A549 (cell line): ENCODE results near the gene ZNF710.

ENCODE experiments used
- EP300 ChIP-seq, 2 experiments: fragments of >200 bp; sonication (Bioruptor Twin); formaldehyde crosslinking; IDR thresholded peaks; 2 replicates in 1 of 2; 3 replicates in 1 of 2; pipeline ENCODE4 v1.6.1; 2016 to 2017
- HDAC2 ChIP-seq: fragments of 200-600 bp; sonication (generic); IDR thresholded peaks from 2 replicates; pipeline ENCODE4 v1.6.1; 2016
- HOXA7 ChIP-seq: fragments of 250-450 bp; sonication (Bioruptor Pico); IDR thresholded peaks from 2 replicates; pipeline ENCODE4 v1.5.0; 2020; ENCODE audit warnings: mild to moderate bottlenecking, moderate library complexity
- MAFK ChIP-seq: fragments of 450-650 bp; IDR thresholded peaks from 2 replicates; pipeline ENCODE4 v1.6.1; 2014; ENCODE audit not compliant: partially characterized antibody
- POLR2A ChIP-seq: IDR thresholded peaks from 2 replicates; pipeline ENCODE4 v1.6.1; 2012; ENCODE audit warnings: mild to moderate bottlenecking, low read length
- ZC3H11A ChIP-seq: fragments of 450-650 bp; IDR thresholded peaks from 2 replicates; pipeline ENCODE4 v1.6.1; 2014; ENCODE audit warnings: antibody characterized with exemption, mild to moderate bottlenecking
- ZFP36 ChIP-seq: fragments of 450-650 bp; IDR thresholded peaks from 2 replicates; pipeline ENCODE4 v1.6.1; 2014; ENCODE audit warnings: borderline replicate concordance; ENCODE audit not compliant: partially characterized antibody
- ZNF302 ChIP-seq: fragments of 250-450 bp; sonication (Bioruptor Pico); IDR thresholded peaks from 2 replicates; pipeline ENCODE4 v1.9.0; 2021; ENCODE audit warnings: inconsistent platforms, mild to moderate bottlenecking, moderate library complexity
- TF ChIP-seq, protein P1 (sequence below): fragments of >200 bp; sonication (Bioruptor Twin); formaldehyde crosslinking; IDR thresholded peaks from 3 replicates; pipeline ENCODE4 v1.5.1; 2016
- TF ChIP-seq, protein P2 (sequence below): fragments of >200 bp; sonication (Bioruptor Twin); formaldehyde crosslinking; IDR thresholded peaks from 3 replicates; pipeline ENCODE4 v1.6.1; 2016
- TF ChIP-seq, protein P3 (sequence below): fragments of 450-650 bp; IDR thresholded peaks from 2 replicates; pipeline ENCODE4 v1.6.1; 2014; ENCODE audit warnings: antibody characterized with exemption

DNA sequence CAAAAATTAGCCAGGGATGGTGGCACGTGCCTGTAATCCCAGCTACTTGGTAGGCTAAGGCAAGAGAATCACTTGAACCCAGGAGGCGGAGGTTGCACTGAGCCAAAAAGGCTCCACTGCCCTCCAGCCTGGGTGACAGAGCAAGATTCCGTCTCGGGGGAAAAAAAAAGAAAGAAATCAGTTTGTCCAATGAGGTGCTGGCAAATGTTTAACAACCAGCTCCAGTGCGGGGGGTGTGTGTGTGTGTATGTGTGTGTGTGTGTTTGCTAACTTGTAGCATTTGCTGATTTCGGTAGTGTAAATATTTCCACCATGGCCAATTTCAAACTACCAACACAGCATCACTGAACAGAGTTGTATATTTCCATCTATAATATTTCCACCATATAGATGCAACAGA lies 124.9 kb downstream of the ZNF710 start:
- TF ChIP-seq, protein P1, sequence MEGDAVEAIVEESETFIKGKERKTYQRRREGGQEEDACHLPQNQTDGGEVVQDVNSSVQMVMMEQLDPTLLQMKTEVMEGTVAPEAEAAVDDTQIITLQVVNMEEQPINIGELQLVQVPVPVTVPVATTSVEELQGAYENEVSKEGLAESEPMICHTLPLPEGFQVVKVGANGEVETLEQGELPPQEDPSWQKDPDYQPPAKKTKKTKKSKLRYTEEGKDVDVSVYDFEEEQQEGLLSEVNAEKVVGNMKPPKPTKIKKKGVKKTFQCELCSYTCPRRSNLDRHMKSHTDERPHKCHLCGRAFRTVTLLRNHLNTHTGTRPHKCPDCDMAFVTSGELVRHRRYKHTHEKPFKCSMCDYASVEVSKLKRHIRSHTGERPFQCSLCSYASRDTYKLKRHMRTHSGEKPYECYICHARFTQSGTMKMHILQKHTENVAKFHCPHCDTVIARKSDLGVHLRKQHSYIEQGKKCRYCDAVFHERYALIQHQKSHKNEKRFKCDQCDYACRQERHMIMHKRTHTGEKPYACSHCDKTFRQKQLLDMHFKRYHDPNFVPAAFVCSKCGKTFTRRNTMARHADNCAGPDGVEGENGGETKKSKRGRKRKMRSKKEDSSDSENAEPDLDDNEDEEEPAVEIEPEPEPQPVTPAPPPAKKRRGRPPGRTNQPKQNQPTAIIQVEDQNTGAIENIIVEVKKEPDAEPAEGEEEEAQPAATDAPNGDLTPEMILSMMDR = no peak
- no peak for TF ChIP-seq POLR2A
- TF ChIP-seq MAFK = no peak
- no peak for TF ChIP-seq ZC3H11A
- TF ChIP-seq, protein P2, sequence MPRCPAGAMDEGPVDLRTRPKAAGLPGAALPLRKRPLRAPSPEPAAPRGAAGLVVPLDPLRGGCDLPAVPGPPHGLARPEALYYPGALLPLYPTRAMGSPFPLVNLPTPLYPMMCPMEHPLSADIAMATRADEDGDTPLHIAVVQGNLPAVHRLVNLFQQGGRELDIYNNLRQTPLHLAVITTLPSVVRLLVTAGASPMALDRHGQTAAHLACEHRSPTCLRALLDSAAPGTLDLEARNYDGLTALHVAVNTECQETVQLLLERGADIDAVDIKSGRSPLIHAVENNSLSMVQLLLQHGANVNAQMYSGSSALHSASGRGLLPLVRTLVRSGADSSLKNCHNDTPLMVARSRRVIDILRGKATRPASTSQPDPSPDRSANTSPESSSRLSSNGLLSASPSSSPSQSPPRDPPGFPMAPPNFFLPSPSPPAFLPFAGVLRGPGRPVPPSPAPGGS = no peak
- no peak for TF ChIP-seq ZNF302 (CRISPR knock-in tag)
- TF ChIP-seq HDAC2 = no peak
- TF ChIP-seq, protein P3, sequence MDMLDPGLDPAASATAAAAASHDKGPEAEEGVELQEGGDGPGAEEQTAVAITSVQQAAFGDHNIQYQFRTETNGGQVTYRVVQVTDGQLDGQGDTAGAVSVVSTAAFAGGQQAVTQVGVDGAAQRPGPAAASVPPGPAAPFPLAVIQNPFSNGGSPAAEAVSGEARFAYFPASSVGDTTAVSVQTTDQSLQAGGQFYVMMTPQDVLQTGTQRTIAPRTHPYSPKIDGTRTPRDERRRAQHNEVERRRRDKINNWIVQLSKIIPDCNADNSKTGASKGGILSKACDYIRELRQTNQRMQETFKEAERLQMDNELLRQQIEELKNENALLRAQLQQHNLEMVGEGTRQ = no peak
- TF ChIP-seq ZFP36 = no peak
- no peak for TF ChIP-seq HOXA7 (CRISPR knock-in tag)
- TF ChIP-seq EP300 (IDR thresholded peaks at IDR 0.05) = no peak
